Measurements from ENCODE around the gene NARS2.

- TF ChIP-seq YY1 (IDR thresholded peaks at IDR 0.05; ENCODE audit: insufficient read depth, insufficient read length) (no peak), ZNF274 (IDR thresholded peaks at IDR 0.05; ENCODE audit: low read depth, low read length) (no peak), SUZ12 (IDR thresholded peaks at IDR 0.05; ENCODE audit: extremely low read depth, insufficient read depth, insufficient read length) (no peak)
Observed at GRCh38 chr11:78467370-78467769, 107.3 kb downstream of the NARS2 start.

All from NT2/D1 (cell line).